GM12891 (cell line): ENCODE results near the gene CR2.
"Not testable (repeated sequence)": the region's sequence is repeated elsewhere in the genome, so short reads cannot be mapped to it uniquely, and the experiment has no call there.

Experiments used
- DNase-seq: peaks from one replicate; pipeline ENCODE4 v3.0.0; 2011; ENCODE audit warnings: low spot score; ENCODE audit not compliant: insufficient read length
- FAIRE-seq: peaks from 2 replicates; lab custom pipeline; 2011; peaks lifted over from hg19 to GRCh38; lab: Jason Lieb, UNC
- PAX5 ChIP-seq: IDR thresholded peaks from 2 replicates; pipeline ENCODE4 v1.6.1; 2011; ENCODE audit warnings: low read length, moderate library complexity, mild to moderate bottlenecking; ENCODE audit not compliant: insufficient read depth, severe bottlenecking
- POLR2A ChIP-seq: IDR thresholded peaks from 2 replicates; pipeline ENCODE4 v1.6.1; 2011; ENCODE audit warnings: low read depth, low read length, control low read depth
- POLR2AphosphoS5 ChIP-seq: IDR thresholded peaks from 2 replicates; pipeline ENCODE4 v1.6.1; 2011; ENCODE audit warnings: low read depth, low read length, control low read depth
- POU2F2 ChIP-seq: IDR thresholded peaks from 2 replicates; pipeline ENCODE4 v1.6.1; 2011; ENCODE audit warnings: low read depth, mild to moderate bottlenecking, control low read depth, low read length, moderate library complexity
- SPI1 ChIP-seq: IDR thresholded peaks from 2 replicates; pipeline ENCODE4 v1.6.1; 2011; ENCODE audit warnings: low read depth, low read length, control low read depth
- TAF1 ChIP-seq: IDR thresholded peaks from 2 replicates; pipeline ENCODE4 v1.6.1; 2011; ENCODE audit warnings: low read depth, low read length, control low read depth

CR2 gene

DNA sequence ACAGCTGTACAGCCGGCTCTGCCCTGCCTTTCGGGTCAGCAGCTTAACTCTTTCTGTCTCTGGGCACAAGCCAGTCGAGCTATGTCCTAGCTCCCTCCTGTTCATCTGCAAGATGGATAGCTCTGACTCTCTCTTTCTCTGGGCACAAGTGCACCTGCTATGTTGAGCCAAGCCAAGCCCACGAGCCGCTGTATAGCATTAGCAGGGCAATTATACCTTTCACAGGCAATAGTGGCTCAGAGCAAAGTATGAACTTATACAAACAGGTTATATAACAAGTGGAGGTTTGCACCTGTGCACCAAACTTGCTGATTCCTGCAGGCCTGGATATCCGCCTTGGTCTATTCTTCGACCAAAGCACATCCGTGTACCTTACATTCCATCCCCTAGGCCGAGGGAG is 33.0 kb upstream of the CR2 start:
- FAIRE-seq (no peak), DNase-seq (no peak)
- TF ChIP-seq PAX5 (no peak), POU2F2 (no peak)

DNA sequence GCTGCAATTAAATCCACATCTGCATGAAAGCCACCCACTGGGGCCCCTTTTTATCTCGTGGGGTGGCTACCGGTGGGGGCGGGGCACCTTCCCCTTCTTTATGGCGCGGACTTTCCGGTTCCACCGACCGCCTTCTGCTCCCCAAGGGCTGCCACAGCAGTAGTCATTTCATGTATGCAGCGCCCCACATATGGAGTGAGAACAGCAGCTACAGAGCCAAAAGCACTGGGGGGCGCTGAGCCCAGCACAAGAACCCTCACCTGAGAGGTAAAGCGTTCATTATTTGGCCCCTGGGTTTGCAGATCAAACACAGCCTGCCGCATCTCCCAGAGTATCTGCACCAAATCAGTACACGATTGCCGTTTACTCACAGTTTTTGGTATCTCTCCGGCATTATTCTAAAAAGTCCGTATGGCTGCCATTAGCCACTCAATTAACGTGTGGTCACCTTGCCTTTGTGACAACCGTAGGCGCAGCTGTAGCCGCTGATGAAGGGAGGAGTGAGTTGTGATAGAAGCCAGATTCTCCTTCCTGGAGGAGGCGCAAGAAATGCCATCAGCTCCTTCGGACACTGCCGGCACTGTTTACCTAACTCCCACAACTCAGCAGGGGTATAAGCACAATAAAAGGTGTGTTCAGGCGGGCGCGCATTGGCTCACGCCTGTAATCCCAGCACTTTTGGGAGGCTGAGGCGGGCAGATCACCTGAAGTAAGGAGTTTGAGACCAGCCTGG is 30.4 kb upstream of the CR2 start:
- DNase-seq, result no peak
- TF ChIP-seq POLR2A, result no peak
- no peak for TF ChIP-seq TAF1
- no peak for TF ChIP-seq POLR2AphosphoS5
- TF ChIP-seq SPI1, result no peak
- TF ChIP-seq POU2F2, result no peak
- no peak for TF ChIP-seq PAX5
- FAIRE-seq, result no peak

DNA sequence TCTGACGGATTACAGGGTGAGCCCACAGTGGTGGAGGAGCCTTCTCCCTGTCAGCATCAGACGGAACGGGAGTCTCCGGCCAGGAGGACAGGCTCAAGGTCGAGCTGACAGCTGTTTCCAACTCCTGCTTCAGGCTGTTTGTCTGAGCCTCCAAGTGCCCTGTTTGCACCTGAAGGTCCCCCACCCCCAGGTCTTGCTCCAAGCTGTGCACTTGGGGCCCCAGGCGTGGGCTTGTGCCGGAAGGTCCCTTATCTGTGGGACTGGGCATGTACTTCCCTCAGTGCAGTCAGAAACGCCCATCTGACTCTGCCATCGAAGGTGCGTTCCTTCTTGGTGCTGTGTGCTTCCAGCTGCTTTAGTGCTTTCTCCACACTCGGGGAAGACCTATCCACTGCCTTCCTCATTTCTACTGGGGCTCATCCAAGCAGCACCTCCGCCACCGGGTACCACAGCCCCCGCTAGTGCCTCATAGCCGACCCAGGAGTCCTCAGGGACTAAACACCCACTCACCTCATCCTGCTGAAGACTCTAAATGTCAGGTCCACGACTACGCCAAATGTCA is 29.5 kb upstream of the CR2 start:
- TF ChIP-seq TAF1, result no peak
- TF ChIP-seq SPI1, result 0 out of 2 replicates have a peak, but pooled peaks have one; percentile 17
- FAIRE-seq, result peak; percentile 20
- DNase-seq, result no peak

DNA sequence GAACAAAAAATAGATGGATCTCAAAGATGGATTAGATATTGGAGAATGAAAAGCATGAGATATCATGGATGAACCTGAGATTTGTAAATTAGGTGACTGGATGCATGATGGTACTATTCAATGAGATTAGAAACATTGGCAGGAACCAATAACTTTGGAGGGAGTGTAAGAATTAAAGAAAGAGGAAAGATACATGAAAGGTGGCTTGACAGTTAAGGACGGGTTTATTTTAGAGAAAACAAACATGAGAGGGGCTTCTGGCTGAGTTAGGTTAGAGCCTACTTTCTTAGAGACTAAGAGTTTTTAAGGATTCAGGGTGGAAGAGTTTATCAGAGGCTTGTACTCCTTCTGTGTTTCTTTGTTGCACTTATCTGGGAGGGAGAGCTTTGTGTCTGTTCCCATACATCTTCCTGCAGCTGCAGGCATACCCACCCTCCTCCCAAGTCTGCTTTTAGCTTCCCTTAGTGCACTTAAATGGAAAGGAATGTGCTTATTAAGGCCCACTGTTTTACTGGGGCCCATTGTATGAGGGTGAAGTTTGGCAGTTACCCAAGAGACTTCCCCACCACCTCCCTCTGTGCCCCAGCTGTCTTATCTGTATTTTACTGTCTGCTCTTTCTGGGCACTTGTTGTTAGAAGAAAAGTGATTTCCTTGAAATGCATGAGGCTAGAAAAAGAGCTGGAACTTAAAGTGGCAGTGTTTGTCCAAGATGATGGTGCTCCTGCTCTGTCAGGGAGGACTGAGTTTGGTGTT is 26.1 kb upstream of the CR2 start:
- TF ChIP-seq POLR2A (no peak), SPI1 (no peak), TAF1 (no peak), POLR2AphosphoS5 (no peak), PAX5 (no peak), POU2F2 (no peak)

DNA sequence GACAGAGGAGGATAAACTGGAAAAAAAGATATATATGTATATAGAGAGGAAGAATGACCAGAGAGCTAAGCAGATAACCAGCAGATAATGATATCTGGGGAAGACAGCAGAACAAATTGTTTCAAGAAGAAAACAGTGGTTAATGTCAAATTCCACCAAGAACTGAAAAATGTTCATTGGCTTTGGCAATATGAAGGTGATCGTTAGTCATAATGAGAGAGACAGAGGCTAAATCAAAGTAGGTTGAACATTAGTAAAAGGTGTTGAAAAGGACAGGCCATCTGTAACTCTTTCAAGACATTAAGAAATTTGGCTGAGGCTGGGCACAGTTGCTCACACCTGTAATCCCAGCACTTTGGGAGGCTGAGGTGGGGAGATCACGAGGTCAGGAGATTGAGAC is 25.3 kb upstream of the CR2 start:
- FAIRE-seq, result peak; percentile 43
- DNase-seq, result no peak
- TF ChIP-seq POLR2AphosphoS5 (no peak), PAX5 (no peak), TAF1 (no peak), POU2F2 (no peak), POLR2A (no peak), SPI1 (no peak)

More for the DNA sequence above, 26.1 kb upstream of the CR2 start:
- FAIRE-seq (peak; percentile 67), DNase-seq (no peak)

DNA sequence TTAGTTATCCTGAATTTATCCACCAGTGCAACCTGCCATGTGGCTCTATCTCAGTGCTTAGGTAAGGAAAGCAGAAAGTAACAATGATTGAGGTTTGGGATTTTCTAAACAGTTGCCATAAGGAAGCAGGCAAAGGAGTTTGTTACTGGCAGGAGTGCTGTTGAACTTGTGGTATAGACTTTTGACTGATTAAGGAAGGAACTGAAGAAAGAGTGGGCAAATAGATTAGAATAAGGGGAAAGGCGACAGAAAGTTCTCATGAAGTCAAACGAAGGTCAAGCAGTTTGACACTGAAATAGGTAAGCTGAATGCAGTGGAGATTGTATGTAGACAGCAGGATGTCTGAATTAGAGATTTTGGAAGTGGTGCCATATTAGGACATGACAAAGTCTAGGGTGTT is 24.2 kb upstream of the CR2 start:
- FAIRE-seq (peak; percentile 78), DNase-seq (no peak)
- no peak for TF ChIP-seq POU2F2
- TF ChIP-seq SPI1, result peak; percentile 87

DNA sequence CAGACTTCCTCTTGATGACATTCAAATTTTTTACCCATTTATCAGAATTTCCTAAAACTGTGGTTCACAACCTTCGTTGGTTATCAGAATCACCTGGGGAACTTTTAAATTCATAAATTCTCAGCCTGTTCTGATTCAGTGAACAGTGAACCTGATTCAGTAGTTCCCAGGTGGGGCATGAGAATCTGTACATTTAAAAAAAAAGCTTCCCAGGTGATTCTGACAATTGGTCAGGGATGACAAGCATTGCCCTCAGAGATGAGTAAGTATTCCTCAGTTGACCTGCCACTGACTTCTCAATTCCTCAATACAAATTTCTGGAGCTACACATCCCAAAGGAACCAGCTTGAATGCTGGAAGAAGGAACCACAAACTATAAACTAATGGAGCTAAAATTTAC is 23.5 kb upstream of the CR2 start:
- FAIRE-seq, result no peak
- DNase-seq, result no peak
- TF ChIP-seq TAF1 (no peak), SPI1 (peak; percentile 61)

DNA sequence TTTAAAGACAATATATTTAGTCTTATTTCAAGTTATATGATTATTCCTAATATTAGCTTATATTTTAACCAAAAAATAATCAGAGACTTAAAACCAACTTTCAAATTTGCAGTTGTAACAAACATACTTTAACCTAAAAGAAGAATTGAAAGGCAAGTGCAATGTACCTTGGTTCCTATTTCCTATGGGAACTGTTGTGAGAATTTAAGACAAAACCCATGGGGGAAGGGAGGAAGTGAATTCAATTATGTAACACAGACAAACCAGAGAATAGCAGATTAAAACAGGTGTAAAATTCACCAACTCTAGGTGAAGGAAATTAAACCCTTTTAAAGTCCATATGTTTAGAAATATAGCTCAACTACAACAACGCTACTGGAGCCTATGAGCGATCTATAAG is 22.6 kb upstream of the CR2 start:
- no peak for DNase-seq
- no peak for FAIRE-seq
- TF ChIP-seq SPI1, result peak; percentile 70
- no peak for TF ChIP-seq POU2F2

DNA sequence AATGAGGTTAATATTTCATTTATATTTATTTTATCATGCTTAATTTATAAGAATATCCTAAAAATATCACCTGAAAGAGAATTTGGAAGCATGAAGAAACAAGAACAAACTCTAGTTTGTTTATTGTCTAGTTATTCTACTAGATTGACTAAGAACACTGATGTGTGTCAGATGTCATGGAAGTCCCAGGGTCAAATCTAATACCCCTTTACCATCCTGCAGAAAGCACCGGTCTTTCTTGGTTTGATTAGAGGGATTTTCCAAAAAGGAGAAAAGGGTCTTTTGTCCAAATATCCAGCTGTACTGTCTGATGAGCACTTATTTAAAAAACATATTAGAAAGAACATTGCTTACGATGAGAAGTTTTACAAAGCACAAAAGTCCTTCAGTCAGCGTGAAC is 20.7 kb upstream of the CR2 start:
- TF ChIP-seq PAX5 (no peak), SPI1 (no peak), POLR2AphosphoS5 (no peak), TAF1 (no peak), POLR2A (no peak), POU2F2 (no peak)
- DNase-seq (no peak), FAIRE-seq (no peak)

DNA sequence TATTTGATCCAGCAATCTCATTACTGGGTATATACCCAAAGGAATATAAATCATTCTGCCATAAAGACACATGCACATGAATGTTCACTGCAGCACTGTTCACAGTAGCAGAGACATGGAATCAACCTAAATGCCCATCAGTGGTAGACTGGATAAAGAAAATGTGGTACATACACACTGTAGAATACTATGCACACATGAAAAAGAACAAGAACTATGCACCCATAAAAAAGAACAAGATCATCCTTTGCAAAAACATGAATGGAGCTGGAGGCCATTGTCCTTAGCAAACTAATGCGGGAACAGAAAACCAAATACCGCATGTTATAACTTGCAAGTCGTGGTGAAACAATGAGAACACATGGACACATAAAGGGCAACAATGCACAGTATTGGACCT is 17.4 kb upstream of the CR2 start:
- not testable (repeated sequence) for FAIRE-seq, DNase-seq

DNA sequence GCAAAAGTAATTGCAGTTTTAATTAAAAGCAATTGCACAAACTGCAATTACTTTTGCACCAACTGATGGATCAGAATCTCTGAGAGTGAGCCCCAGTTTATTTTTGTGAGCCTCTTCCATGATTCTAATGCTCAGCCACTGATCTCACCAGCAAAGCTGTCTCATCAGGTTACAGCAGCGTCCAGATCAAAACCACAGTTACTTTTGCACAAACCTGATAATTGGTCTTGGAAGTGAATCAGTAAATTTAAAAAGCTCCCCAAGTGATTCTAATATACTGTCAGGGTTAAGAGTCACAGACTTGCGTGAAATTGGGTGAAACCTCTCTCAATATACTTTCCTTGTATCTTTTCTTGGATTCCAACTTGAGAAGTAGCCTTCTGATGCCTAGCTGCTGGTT is 13.5 kb upstream of the CR2 start:
- TF ChIP-seq TAF1, result no peak
- TF ChIP-seq POLR2A, result no peak
- TF ChIP-seq POU2F2, result no peak
- no peak for TF ChIP-seq PAX5
- TF ChIP-seq POLR2AphosphoS5, result no peak
- TF ChIP-seq SPI1, result no peak
- FAIRE-seq (peak; percentile 38), DNase-seq (no peak)
